Peyer's patch (tissue), 4 donors: ENCODE measurements around the gene CPSF4L. TPM values are rescaled to one million over a fixed set of nuclear protein-coding genes. Genes with fewer than 3 reads are reported as not detected.

Source experiments
- DNase-seq, 3 donors: peaks; one replicate each; pipeline ENCODE4 v3.0.0-alpha.2; 2017 to 2019
- H3K27ac ChIP-seq, 4 donors: fragments of 200-600 bp; sonication (generic); one replicate each; pipeline ENCODE4 v1.5.1; 2016 to 2019
- H3K27me3 ChIP-seq, 2 donors: fragments of 200-600 bp; sonication (generic); one replicate each; pipeline ENCODE4 v1.5.1; 2019
- H3K36me3 ChIP-seq, 3 donors: fragments of 200-600 bp; sonication (generic); one replicate each; pipeline ENCODE4 v1.5.1; 2016 to 2019
- H3K4me1 ChIP-seq, 4 donors: fragments of 200-600 bp; sonication (generic); one replicate each; pipeline ENCODE4 v1.5.1; 2016 to 2019
- H3K4me3 ChIP-seq, 4 donors: fragments of 200-600 bp; sonication (generic); 1 replicate in 3 of 4; 2 replicates in 1 of 4; pipeline ENCODE4 v1.5.1; 2016 to 2019; ENCODE audit warnings: mild to moderate bottlenecking in 1 of 4
- H3K9me3 ChIP-seq, 4 donors: fragments of 200-600 bp; sonication (generic); one replicate each; pipeline ENCODE4 v1.5.1; 2016 to 2019; ENCODE audit warnings: mild to moderate bottlenecking in 1 of 4
- CTCF ChIP-seq, 6 experiments: fragments of 450-650 bp in 4 of 6; fragments of 200-600 bp in 2 of 6; sonication (generic) in 1 of 6; IDR thresholded peaks; one replicate each; pipeline ENCODE4 v1.5.1; 2017 to 2019; ENCODE audit warnings: antibody characterized with exemption in 6 of 6, mild to moderate bottlenecking in 3 of 6, moderate library complexity in 1 of 6
- POLR2A ChIP-seq, 2 donors: fragments of 450-650 bp; IDR thresholded peaks; one replicate each; pipeline ENCODE4 v1.5.1; 2017; ENCODE audit warnings: antibody characterized with exemption in 2 of 2, mild to moderate bottlenecking in 2 of 2, moderate library complexity in 2 of 2
- total RNA-seq, 4 donors: library from RNA; depleted of rRNA; stranded (reverse); fragments of >200 nt; gene quantifications; one replicate each; pipeline ENCODE4 v1.1.0, GENCODE V29; 2016

CPSF4L gene
- total RNA-seq, 4 donors from 2014 or later, result not detected

DNA sequence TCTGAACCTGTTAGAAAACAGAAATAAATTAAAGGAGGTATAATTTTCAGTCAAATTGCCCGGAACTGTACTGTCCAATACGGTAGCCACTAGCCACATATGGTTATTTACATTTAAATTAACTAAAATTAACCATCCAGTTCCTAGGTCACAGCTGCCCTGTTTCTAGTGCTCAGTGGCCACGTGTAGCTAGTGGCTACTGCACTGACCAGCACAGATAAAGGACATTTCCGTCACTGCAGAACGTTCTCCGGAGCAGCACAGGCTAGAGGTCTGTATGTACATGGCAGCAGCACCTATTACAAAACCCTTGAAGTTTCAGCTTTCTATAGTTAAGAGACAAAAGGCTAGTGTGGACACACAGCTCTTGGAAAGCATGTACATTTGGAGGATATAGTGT is 33.7 kb downstream of the CPSF4L start:
- H3K27me3 ChIP-seq, result no peaks in the 10 kb centered on the region
- peaks cover 0 to 37% (median 6%) of the 10 kb centered on the region in 4 donors for H3K4me1 ChIP-seq
- no peaks in the 10 kb centered on the region for H3K9me3 ChIP-seq
- DNase-seq, result no peak
- H3K27ac ChIP-seq, result no peak overlapping the region
- TF ChIP-seq POLR2A (IDR thresholded peaks at IDR 0.05) (no peak), CTCF (IDR thresholded peaks at IDR 0.05) (no peak)
- no peaks in the 10 kb centered on the region for H3K36me3 ChIP-seq
- H3K4me3 ChIP-seq, result no peak overlapping the region

DNA sequence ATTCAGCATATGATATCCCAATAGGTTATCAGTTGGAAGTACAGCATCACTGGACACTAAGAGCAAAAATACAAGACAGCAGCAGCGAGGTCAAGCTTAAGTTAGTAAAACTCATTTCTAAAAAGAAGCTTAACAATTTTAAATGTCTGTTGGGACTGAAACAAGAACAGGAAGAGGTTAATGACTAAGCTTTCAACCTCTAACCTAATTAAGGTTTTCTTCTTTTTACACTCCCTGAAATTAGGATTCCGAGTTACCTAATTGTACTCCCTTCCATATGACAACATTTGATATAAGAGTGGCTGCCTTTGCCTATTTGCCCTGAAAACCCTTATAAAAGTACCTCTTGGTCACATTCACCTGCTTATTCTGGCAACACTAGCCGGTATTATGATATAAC is 34.3 kb downstream of the CPSF4L start:
- no peaks in the 10 kb centered on the region for H3K36me3 ChIP-seq
- H3K27me3 ChIP-seq, result no peaks in the 10 kb centered on the region
- DNase-seq, result no peak
- H3K4me1 ChIP-seq, result peaks cover 0 to 37% (median 6%) of the 10 kb centered on the region in 4 donors
- no peak overlapping the region for H3K27ac ChIP-seq
- no peaks in the 10 kb centered on the region for H3K9me3 ChIP-seq
- TF ChIP-seq CTCF (IDR thresholded peaks at IDR 0.05), result no peak
- H3K4me3 ChIP-seq, result no peak overlapping the region

- no peak overlapping the region for H3K27ac ChIP-seq
- no peak for DNase-seq
Observed at GRCh38 chr17:73226556-73227172, 35.0 kb downstream of the CPSF4L start.

DNA sequence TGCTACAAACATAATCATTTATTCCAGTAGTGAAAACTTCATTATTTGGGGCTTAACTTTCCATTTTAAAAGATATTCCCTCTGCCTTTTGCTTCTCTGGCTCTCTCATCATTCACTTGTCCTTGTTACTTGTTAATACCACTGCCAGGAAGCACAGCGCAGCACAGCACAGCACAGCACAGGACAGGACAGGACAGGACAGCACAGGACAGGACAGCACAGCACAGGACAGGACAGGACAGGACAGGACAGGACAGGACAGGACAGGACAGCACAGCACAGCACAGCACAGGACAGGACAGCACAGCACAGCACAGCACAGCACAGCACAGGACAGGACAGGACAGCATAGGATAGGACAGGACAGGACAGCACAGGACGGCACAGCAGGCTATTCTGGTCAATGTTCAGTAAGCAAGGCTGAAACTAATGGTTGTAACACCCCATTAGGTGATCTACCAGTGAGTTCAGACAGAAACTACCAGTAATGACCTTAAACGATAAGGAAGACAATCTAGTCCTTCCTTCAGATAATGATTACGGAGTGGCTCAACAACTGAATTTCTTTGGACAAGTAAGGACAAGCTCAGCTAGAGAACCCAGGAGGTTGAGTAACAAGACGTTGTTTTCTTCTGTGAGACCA is 36.9 kb downstream of the CPSF4L start:
- H3K4me3 ChIP-seq, result no peak overlapping the region
- no peak overlapping the region for H3K27ac ChIP-seq
- H3K36me3 ChIP-seq, result no peaks in the 10 kb centered on the region
- TF ChIP-seq CTCF (IDR thresholded peaks at IDR 0.05) (no peak), POLR2A (IDR thresholded peaks at IDR 0.05) (no peak)
- no peaks in the 10 kb centered on the region for H3K27me3 ChIP-seq
- no peak for DNase-seq
- H3K4me1 ChIP-seq, result peaks cover 0 to 23% (median 4%) of the 10 kb centered on the region in 4 donors
- H3K9me3 ChIP-seq, result no peaks in the 10 kb centered on the region

More at GRCh38 chr17:73226556-73227172, 35.0 kb downstream of the CPSF4L start:
- Histone ChIP-seq H3K27me3 (no peaks in the 10 kb centered on the region), H3K4me1 (peaks cover 0 to 37% (median 6%) of the 10 kb centered on the region in 4 donors), H3K4me3 (no peak overlapping the region), H3K36me3 (no peaks in the 10 kb centered on the region), H3K9me3 (no peaks in the 10 kb centered on the region)
- TF ChIP-seq CTCF (IDR thresholded peaks at IDR 0.05) (no peak), POLR2A (IDR thresholded peaks at IDR 0.05) (no peak)

- peaks cover 0 to 3% (median 0%) of the 10 kb centered on the region in 3 donors for H3K36me3 ChIP-seq
- DNase-seq, result no peak
- H3K4me3 ChIP-seq, result no peak overlapping the region
- no peaks in the 10 kb centered on the region for H3K27me3 ChIP-seq
- H3K27ac ChIP-seq, result no peak overlapping the region
- peaks cover 0 to 23% (median 4%) of the 10 kb centered on the region in 4 donors for H3K4me1 ChIP-seq
- TF ChIP-seq POLR2A (IDR thresholded peaks at IDR 0.05) (no peak), CTCF (IDR thresholded peaks at IDR 0.05) (no peak)
- H3K9me3 ChIP-seq, result no peaks in the 10 kb centered on the region
Observed at GRCh38 chr17:73224237-73224636, 37.4 kb downstream of the CPSF4L start.
